GM18909 (cell line): Measurements from ENCODE around the gene IQGAP2.
"Not testable (repeated sequence)": the region's sequence is repeated elsewhere in the genome, so short reads cannot be mapped to it uniquely, and the experiment has no call there.

ENCODE experiments used
- ATAC-seq: cut with Tn5 transposase; IDR thresholded peaks from one replicate; pipeline ENCODE4 v1.9.1; 2021; ENCODE audit warnings: mild to moderate bottlenecking; ENCODE audit not compliant: unreplicated experiment, poor library complexity

Gene IQGAP2

GRCh38 chr5:76402886-76403765 is at the start of gene IQGAP2:
TSS of gene IQGAP2 (plus strand) at chr5:76403285. CDS start at chr5:76403546, 261 bp downstream.
- peak; percentile 61 for ATAC-seq

- no peak for ATAC-seq
Measured at GRCh38 chr5:76356887-76357286, 46.2 kb upstream of the IQGAP2 start.

- ATAC-seq: no peak
Measured at GRCh38 chr5:76363352-76364225, 39.5 kb upstream of the IQGAP2 start.

- ATAC-seq: no peak
Measured at GRCh38 chr5:76364226-76364589, 38.9 kb upstream of the IQGAP2 start.

GRCh38 chr5:76365561-76365960 is 37.5 kb upstream of the IQGAP2 start:
- ATAC-seq: no peak

- no peak for ATAC-seq
Measured at GRCh38 chr5:76366596-76366995, 36.5 kb upstream of the IQGAP2 start.

- ATAC-seq: no peak
Measured at GRCh38 chr5:76367623-76368371, 35.3 kb upstream of the IQGAP2 start.

GRCh38 chr5:76368941-76369340 is 34.1 kb upstream of the IQGAP2 start:
- ATAC-seq: no peak

- not testable (repeated sequence) for ATAC-seq
Measured at GRCh38 chr5:76369668-76370067, 33.4 kb upstream of the IQGAP2 start.

GRCh38 chr5:76371960-76372322 is 31.1 kb upstream of the IQGAP2 start:
- ATAC-seq: no peak

- ATAC-seq: no peak
Measured at GRCh38 chr5:76372323-76373054, 30.6 kb upstream of the IQGAP2 start.

- ATAC-seq: no peak
Measured at GRCh38 chr5:76376148-76376865, 26.8 kb upstream of the IQGAP2 start.

- ATAC-seq: no peak
Measured at GRCh38 chr5:76376866-76377230, 26.2 kb upstream of the IQGAP2 start.

GRCh38 chr5:76378355-76378754 is 24.7 kb upstream of the IQGAP2 start:
- no peak for ATAC-seq

- no peak for ATAC-seq
Measured at GRCh38 chr5:76379316-76379715, 23.8 kb upstream of the IQGAP2 start.

- no peak for ATAC-seq
Measured at GRCh38 chr5:76379855-76380254, 23.2 kb upstream of the IQGAP2 start.

- ATAC-seq: no peak
Measured at GRCh38 chr5:76380346-76381066, 22.6 kb upstream of the IQGAP2 start.

GRCh38 chr5:76383126-76383832 is 19.8 kb upstream of the IQGAP2 start:
- no peak for ATAC-seq
